Caco-2 (cell line): Measurements from ENCODE around the gene LAMP1. TPM values are rescaled to one million over a fixed set of nuclear protein-coding genes. Genes with fewer than 3 reads are reported as not detected.

Experiments
- BruUV-seq: library from RNA; stranded (reverse); fragments of 400-500 nt; replicated peaks from 2 replicates; lab custom pipeline; 2021; lab: Mats Ljungman, UMichigan
- CTCF ChIA-PET: fragments of 300-600 bp; sonication (Branson Sonifier 250); formaldehyde crosslinking; loops from one replicate; lab custom pipeline; 2022; ENCODE audit warnings: antibody characterized with exemption; lab: Charles Lee
- POLR2A ChIA-PET: fragments of 300-600 bp; sonication (Branson Sonifier 250); formaldehyde crosslinking; loops from one replicate; lab custom pipeline; 2022; ENCODE audit warnings: antibody characterized with exemption; lab: Charles Lee
- DNase-seq, 2 experiments: peaks; one replicate each; pipeline versions ENCODE4 v3.0.0 to v3.0.0-alpha.2; 2020 to 2022
- H3K27me3 ChIP-seq: replicated peaks from 2 replicates; pipeline ENCODE4 v1.6.0; 2011; ENCODE audit warnings: low read length; ENCODE audit not compliant: control insufficient read depth, insufficient read depth
- H3K36me3 ChIP-seq: 2 replicates; pipeline ENCODE4 v1.5.1; 2011; ENCODE audit warnings: low read length; ENCODE audit not compliant: control insufficient read depth, insufficient read depth
- H3K4me1 ChIP-seq: fragments of 250-450 bp; sonication (Bioruptor Pico); 2 replicates; pipeline ENCODE4 v1.5.1; 2020; ENCODE audit warnings: mild to moderate bottlenecking
- H3K4me3 ChIP-seq: 2 replicates; pipeline ENCODE4 v1.5.1; 2011; ENCODE audit warnings: low read depth, mild to moderate bottlenecking, control low read depth, low read length
- H3K9me3 ChIP-seq: fragments of 250-450 bp; sonication (Bioruptor Pico); 2 replicates; pipeline ENCODE4 v1.5.1; 2020; ENCODE audit warnings: mild to moderate bottlenecking, moderate library complexity
- H3K27ac Mint-ChIP-seq: one replicate; pipeline ENCODE4 v1.8.0; 2022; ENCODE audit warnings: mixed read lengths; ENCODE audit not compliant: unreplicated experiment
- H3K27me3 Mint-ChIP-seq: one replicate; pipeline ENCODE4 v1.8.0; 2022; ENCODE audit warnings: mixed read lengths; ENCODE audit not compliant: insufficient read depth, unreplicated experiment
- H3K36me3 Mint-ChIP-seq: one replicate; pipeline ENCODE4 v1.8.0; 2022; ENCODE audit warnings: mild to moderate bottlenecking, mixed read lengths; ENCODE audit not compliant: insufficient read depth, unreplicated experiment
- H3K4me1 Mint-ChIP-seq: one replicate; pipeline ENCODE4 v1.8.0; 2022; ENCODE audit warnings: low read depth, mixed read lengths; ENCODE audit not compliant: unreplicated experiment
- H3K4me3 Mint-ChIP-seq: one replicate; pipeline ENCODE4 v1.8.0; 2022; ENCODE audit warnings: mild to moderate bottlenecking, moderate library complexity, mixed read lengths; ENCODE audit not compliant: unreplicated experiment
- H3K9me3 Mint-ChIP-seq: one replicate; pipeline ENCODE4 v1.8.0; 2022; ENCODE audit warnings: mixed read lengths; ENCODE audit not compliant: unreplicated experiment
- CTCF ChIP-seq, 2 experiments: fragments of 200-600 bp in 1 of 2; IDR thresholded peaks; 1 replicate in 1 of 2; 2 replicates in 1 of 2; pipeline versions ENCODE4 v1.5.1 to v1.8.0; 2011 to 2022; ENCODE audit warnings: antibody characterized with exemption in 1 of 2, control low read depth in 1 of 2, inconsistent platforms in 1 of 2, low read depth in 1 of 2, low read length in 1 of 2, mild to moderate bottlenecking in 1 of 2, moderate library complexity in 1 of 2; ENCODE audit not compliant: insufficient read depth in 1 of 2, severe bottlenecking in 1 of 2, unreplicated experiment in 1 of 2
- intact Hi-C: fragments of 100-400 bp; cut with micrococcal nuclease; formaldehyde crosslinking; loops from one replicate; pipeline ENCODE4 v1.10.0; 2022; ENCODE audit not compliant: unreplicated experiment
- total RNA-seq: library from RNA; stranded (reverse); gene quantifications from 2 replicates; pipeline ENCODE4 v1.2.3, GENCODE V29; 2022

The LAMP1 gene
- total RNA-seq, 1 experiment from 2014 or later: 244 TPM

- ChIA-PET POLR2A (no interaction called here), CTCF (no interaction called here)
- Mint-ChIP-seq H3K27ac (no peak overlapping the region), H3K4me1 (no peaks in the 10 kb centered on the region), H3K36me3 (peaks cover 90% of the 10 kb centered on the region), H3K27me3 (no peaks in the 10 kb centered on the region), H3K9me3 (no peaks in the 10 kb centered on the region), H3K4me3 (no peak overlapping the region)
- DNase-seq: no peak
- no peak overlapping the region for H3K4me3 ChIP-seq
- H3K36me3 ChIP-seq: peaks cover 2% of the 10 kb centered on the region; the same call in 1 of the 2 replicates
- H3K4me1 ChIP-seq: no peaks in the 10 kb centered on the region
- no peaks in the 10 kb centered on the region for H3K27me3 ChIP-seq
- intact Hi-C loops: loop anchor here (2.0 kb wide), 1 partner anchor 69 kb away; no protein-coding TSS in a partner anchor
- BruUV-seq: no TSS peak
- TF ChIP-seq CTCF (IDR thresholded peaks at IDR 0.05; ENCODE audit: insufficient read depth in 1 of 2, low read depth in 1 of 2, low read length in 1 of 2, severe bottlenecking in 1 of 2, unreplicated experiment in 1 of 2): no peak
- no peaks in the 10 kb centered on the region for H3K9me3 ChIP-seq
Observed at GRCh38 chr13:113325779-113326178, 28.7 kb downstream of the LAMP1 start.

- Histone ChIP-seq H3K36me3 (peaks cover 2% of the 10 kb centered on the region; the same call in 1 of the 2 replicates), H3K4me3 (no peak overlapping the region), H3K27me3 (no peaks in the 10 kb centered on the region), H3K4me1 (peaks cover 3% of the 10 kb centered on the region; the same call in 1 of the 2 replicates), H3K9me3 (no peaks in the 10 kb centered on the region)
- no peak for TF ChIP-seq CTCF (IDR thresholded peaks at IDR 0.05; ENCODE audit: insufficient read depth in 1 of 2, low read depth in 1 of 2, low read length in 1 of 2, severe bottlenecking in 1 of 2, unreplicated experiment in 1 of 2)
- CTCF ChIA-PET: no interaction called here
- DNase-seq: no peak
- POLR2A ChIA-PET: no interaction called here
- H3K4me3 Mint-ChIP-seq: no peak overlapping the region
- no TSS peak for BruUV-seq
- peaks cover 76% of the 10 kb centered on the region for H3K36me3 Mint-ChIP-seq
- intact Hi-C loops: loop anchor here (2.0 kb wide), 1 partner anchor 67 kb away; no protein-coding TSS in a partner anchor
- H3K4me1 Mint-ChIP-seq: peaks cover 3% of the 10 kb centered on the region
- H3K9me3 Mint-ChIP-seq: no peaks in the 10 kb centered on the region
- H3K27ac Mint-ChIP-seq: no peak overlapping the region
- H3K27me3 Mint-ChIP-seq: no peaks in the 10 kb centered on the region
Observed at GRCh38 chr13:113327391-113327765, 30.3 kb downstream of the LAMP1 start.

- Histone ChIP-seq H3K27me3 (no peaks in the 10 kb centered on the region), H3K4me1 (peaks cover 3% of the 10 kb centered on the region; the same call in 1 of the 2 replicates), H3K36me3 (peaks cover 2% of the 10 kb centered on the region; the same call in 1 of the 2 replicates), H3K9me3 (no peaks in the 10 kb centered on the region), H3K4me3 (no peak overlapping the region)
- no peak overlapping the region for H3K27ac Mint-ChIP-seq
- peaks cover 5% of the 10 kb centered on the region for H3K4me1 Mint-ChIP-seq
- no peak for TF ChIP-seq CTCF (IDR thresholded peaks at IDR 0.05; ENCODE audit: insufficient read depth in 1 of 2, low read depth in 1 of 2, low read length in 1 of 2, severe bottlenecking in 1 of 2, unreplicated experiment in 1 of 2)
- ChIA-PET POLR2A (interaction anchor here (0.9 kb wide), 1 partner anchor 35 kb away, joined by 4 read pairs; no protein-coding TSS in a partner anchor), CTCF (interaction anchor here (0.6 kb wide), 1 partner anchor 149 kb away, joined by 3 read pairs; no protein-coding TSS in a partner anchor)
- no peaks in the 10 kb centered on the region for H3K27me3 Mint-ChIP-seq
- BruUV-seq: no TSS peak
- H3K9me3 Mint-ChIP-seq: no peaks in the 10 kb centered on the region
- H3K36me3 Mint-ChIP-seq: peaks cover 75% of the 10 kb centered on the region
- no peak for DNase-seq
- no peak overlapping the region for H3K4me3 Mint-ChIP-seq
- intact Hi-C loops: loop anchor here (2.0 kb wide), 1 partner anchor 67 kb away; no protein-coding TSS in a partner anchor
Observed at GRCh38 chr13:113327766-113328471, 30.9 kb downstream of the LAMP1 start.
